Measurements from ENCODE around the gene CGREF1. TPM values are rescaled to one million over a fixed set of nuclear protein-coding genes. Genes with fewer than 3 reads are reported as not detected.
A peak's percentile ranks its signal among the peaks of the same experiment; 100 is the strongest.

Gene CGREF1
- total RNA-seq, 1 experiment from 2014 or later: 2.1 TPM

GRCh38 chr2:27097341-27097740, 21.6 kb downstream of the CGREF1 start:
- Mint-ChIP-seq H3K36me3 (ENCODE audit: insufficient read depth in 1 of 3, low read depth in 3 of 3) (peaks cover 0 to 1% (median 0%) of the 10 kb centered on the region in 3 experiments; a peak in 4 of 7 replicates), H3K4me3 (no peak overlapping the region), H3K27ac (peak overlapping the region in 1 of 3 experiments; percentile 91; a peak in 1 of 7 replicates), H3K4me1 (peaks cover 8 to 10% of the 10 kb centered on the region in 2 experiments), H3K9me3 (no peaks in the 10 kb centered on the region; a peak in 1 of 5 replicates), H3K27me3 (ENCODE audit: low read depth) (peaks cover 2% of the 10 kb centered on the region; the same call in 1 of the 2 replicates)
- Histone ChIP-seq H3K27me3 (ENCODE audit: insufficient read depth, low read length) (no peaks in the 10 kb centered on the region), H3K4me1 (ENCODE audit: insufficient read depth, low read length) (no peaks in the 10 kb centered on the region), H2BK12ac (ENCODE audit: insufficient read length, low read depth, low read length) (no peak overlapping the region), H3K79me2 (ENCODE audit: insufficient read depth, low read length) (no peaks in the 10 kb centered on the region), H3K9me3 (ENCODE audit: control insufficient read depth, low read depth, low read length) (no peaks in the 10 kb centered on the region), H3K79me1 (ENCODE audit: insufficient read depth, low read depth, low read length, poor library complexity, severe bottlenecking) (no peaks in the 10 kb centered on the region), H3K4ac (ENCODE audit: low read depth, low read length) (no peak overlapping the region), H4K8ac (replicated peaks; ENCODE audit: insufficient read length, low read depth, low read length) (no peak overlapping the region), H2BK5ac (ENCODE audit: insufficient read length, low read length) (no peak overlapping the region), H3K4me2 (ENCODE audit: insufficient read depth, insufficient read length, low read length) (no peak overlapping the region), H3K56ac (ENCODE audit: insufficient read length, low read depth, low read length) (no peak overlapping the region), H4K20me1 (ENCODE audit: control insufficient read depth, insufficient read depth, insufficient read length) (peaks cover 3% of the 10 kb centered on the region), H2AFZ (ENCODE audit: low read length) (no peak overlapping the region), H4K5ac (ENCODE audit: insufficient read length, low read depth, low read length) (no peak overlapping the region), H3K23me2 (ENCODE audit: insufficient read length, low read depth, low read length, poor library complexity, severe bottlenecking) (no peaks in the 10 kb centered on the region), H3K23ac (ENCODE audit: insufficient read length, low read depth, low read length) (no peak overlapping the region), H3T11ph (ENCODE audit: low read length) (no peak overlapping the region), H3K14ac (ENCODE audit: insufficient read depth, low read length) (no peak overlapping the region), H2AK5ac (ENCODE audit: insufficient read length, low read length) (no peak overlapping the region), H2BK15ac (ENCODE audit: low read depth, low read length) (no peak overlapping the region), H3K18ac (ENCODE audit: insufficient read length, low read depth, low read length) (no peak overlapping the region), H4K91ac (ENCODE audit: insufficient read length, low read depth, low read length) (no peak overlapping the region), H2BK20ac (ENCODE audit: low read depth, low read length, poor library complexity, severe bottlenecking) (no peak overlapping the region), H2BK120ac (ENCODE audit: low read depth, low read length, poor library complexity, severe bottlenecking) (no peak overlapping the region), H3K9ac (ENCODE audit: extremely low read depth, insufficient read length, low read length) (no peak overlapping the region), H3K27ac (ENCODE audit: insufficient read length, low read depth, low read length) (no peak overlapping the region)
- TF ChIP-seq CTCF (conservative IDR thresholded peaks at IDR 0.05): no peak
- DNase-seq: no peak
- no CpG with 5 or more reads among the region's 14 CpGs for WGBS (ENCODE audit: extremely low coverage, insufficient read length, low lambda C conversion rate)

All from H9 (cell line).